Thymus (tissue), 11 donors: Measurements from ENCODE around the gene FGF14. TPM values are rescaled to one million over a fixed set of nuclear protein-coding genes. Genes with fewer than 3 reads are reported as not detected.

Experiments used
- DNase-seq, 9 donors: peaks; one replicate each; pipeline ENCODE4 v3.0.0-alpha.2; 2013; ENCODE audit warnings: low spot score in 9 of 9, low read depth in 6 of 9, missing footprints in 1 of 9
- H3K27ac ChIP-seq, 2 donors: one replicate each; pipeline ENCODE4 v1.5.1; 2013; ENCODE audit warnings: control low read depth in 1 of 2, low read depth in 1 of 2, low read length in 1 of 2, mild to moderate bottlenecking in 1 of 2, moderate library complexity in 1 of 2
- H3K27me3 ChIP-seq, 2 donors: one replicate each; pipeline ENCODE4 v1.5.1; 2013; ENCODE audit warnings: low read length in 1 of 2; ENCODE audit not compliant: control insufficient read depth in 2 of 2, insufficient read depth in 1 of 2
- H3K36me3 ChIP-seq, 2 donors: one replicate each; pipeline ENCODE4 v1.5.1; 2013; ENCODE audit warnings: low read length in 1 of 2, mild to moderate bottlenecking in 1 of 2, moderate library complexity in 1 of 2; ENCODE audit not compliant: control insufficient read depth in 2 of 2, insufficient read depth in 2 of 2
- H3K4me1 ChIP-seq, 2 donors: one replicate each; pipeline ENCODE4 v1.5.1; 2013; ENCODE audit warnings: low read length in 2 of 2; ENCODE audit not compliant: control insufficient read depth in 2 of 2, insufficient read depth in 2 of 2
- H3K4me3 ChIP-seq, 2 donors: one replicate each; pipeline ENCODE4 v1.5.1; 2013; ENCODE audit warnings: low read length in 2 of 2, control low read depth in 1 of 2, mild to moderate bottlenecking in 1 of 2
- H3K9me3 ChIP-seq, 2 donors: one replicate each; pipeline ENCODE4 v1.5.1; 2013; ENCODE audit warnings: low read length in 1 of 2, mild to moderate bottlenecking in 1 of 2; ENCODE audit not compliant: control insufficient read depth in 2 of 2, insufficient read depth in 1 of 2
- WGBS: extraction: QIAGEN DNeasy Blood & Tissue Kit; methylation state at CpG from one replicate; pipeline ENCODE4 v1.1.7; 2013; 5-methylcytosine and 5-hydroxymethylcytosine counted together
- polyA plus RNA-seq: library from polyadenylated mRNA; stranded (reverse); fragments of 200-250 nt; gene quantifications from one replicate; pipeline ENCODE4 v1.2.3, GENCODE V29; 2013
- total RNA-seq: library from RNA; stranded (reverse); fragments of 120-200 nt; gene quantifications from one replicate; pipeline ENCODE4 v1.2.4, GENCODE V29; 2013
- donor health status: healthy.

The FGF14 gene
- total and polyA plus RNA-seq, 2 donors, result 0.05 to 0.14 TPM

DNA sequence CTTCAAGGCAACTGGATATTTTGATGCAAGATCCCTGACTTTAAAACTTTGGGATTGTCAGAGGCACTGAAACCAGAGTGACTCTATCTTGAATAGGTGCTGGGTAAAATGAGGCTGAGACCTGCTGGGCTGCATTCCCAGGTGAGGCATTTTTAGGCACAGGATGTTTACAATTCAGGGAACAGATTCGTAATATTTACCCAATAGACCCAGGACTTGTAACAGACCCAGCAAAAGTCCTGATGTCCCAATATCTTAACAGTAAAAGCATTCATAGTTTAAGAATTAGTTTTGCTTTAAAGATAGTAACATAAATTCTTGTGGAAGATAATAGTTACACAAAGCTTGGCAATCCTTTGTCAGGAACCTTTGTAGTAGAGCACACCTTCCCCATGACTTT, 166.2 kb downstream of the FGF14 start:
- H3K9me3 ChIP-seq, result no peaks in the 10 kb centered on the region
- 88% methylated on average over 1 of the region's 1 CpG for WGBS

DNA sequence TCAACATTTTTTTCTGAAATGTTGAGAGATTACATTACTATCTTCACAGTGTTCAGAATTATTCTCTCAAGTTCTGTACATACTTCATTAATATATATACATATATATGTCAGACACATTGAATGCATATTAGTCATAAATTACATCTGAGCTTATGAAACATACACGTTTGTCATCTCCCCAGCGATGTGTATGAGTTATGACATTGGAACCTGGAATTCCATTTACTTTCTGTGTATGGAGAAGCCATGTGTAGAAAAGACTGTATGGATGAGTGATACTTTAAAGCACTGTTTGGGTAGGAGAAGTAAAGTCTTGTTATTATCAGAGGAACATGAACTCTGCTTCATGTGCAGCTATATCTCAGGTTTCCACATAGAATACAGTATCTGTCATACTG, 167.2 kb downstream of the FGF14 start:
- H3K27ac ChIP-seq, result no peak overlapping the region
- H3K4me3 ChIP-seq, result no peak overlapping the region
- no peaks in the 10 kb centered on the region for H3K9me3 ChIP-seq
- H3K36me3 ChIP-seq, result no peaks in the 10 kb centered on the region
- WGBS, result 91% methylated on average over 2 of the region's 2 CpGs
- no peaks in the 10 kb centered on the region for H3K4me1 ChIP-seq
- H3K27me3 ChIP-seq, result no peaks in the 10 kb centered on the region
- DNase-seq, result no peak

More for the DNA sequence above, 166.2 kb downstream of the FGF14 start:
- H3K27me3 ChIP-seq, result no peaks in the 10 kb centered on the region
- DNase-seq, result no peak
- no peak overlapping the region for H3K27ac ChIP-seq
- no peaks in the 10 kb centered on the region for H3K4me1 ChIP-seq
- no peak overlapping the region for H3K4me3 ChIP-seq
- H3K36me3 ChIP-seq, result no peaks in the 10 kb centered on the region

DNA sequence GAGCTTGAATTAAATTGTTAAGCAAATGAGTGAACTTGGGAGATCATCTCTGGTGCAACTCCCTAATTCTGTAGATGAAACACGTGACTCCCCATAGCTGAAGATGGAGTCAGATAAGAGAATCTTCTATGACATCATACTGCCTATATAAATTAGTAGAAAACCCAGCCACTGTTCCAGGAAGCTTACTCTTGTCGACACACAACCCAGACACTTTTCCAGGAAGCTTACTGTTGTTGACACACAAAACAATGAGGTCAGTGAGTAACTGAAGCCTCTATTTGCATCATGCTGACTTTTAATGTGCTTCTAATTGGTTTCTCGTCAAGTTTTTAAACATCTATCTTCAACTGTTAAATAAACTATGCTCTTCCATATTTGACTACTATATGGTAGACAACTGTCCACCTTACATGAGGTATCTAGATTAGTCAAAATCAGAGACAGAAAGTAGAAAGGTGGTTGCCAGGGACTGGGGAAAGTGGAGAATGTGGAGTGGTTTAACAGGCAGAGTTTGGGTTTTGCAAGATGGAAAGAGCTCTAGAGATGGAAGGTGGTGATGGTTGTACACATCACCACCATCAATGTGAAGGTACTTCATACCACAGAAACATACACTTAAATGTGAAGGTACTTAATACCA, 168.2 kb downstream of the FGF14 start:
- Histone ChIP-seq H3K27me3 (no peaks in the 10 kb centered on the region), H3K27ac (no peak overlapping the region), H3K4me1 (no peaks in the 10 kb centered on the region), H3K4me3 (no peak overlapping the region), H3K9me3 (no peaks in the 10 kb centered on the region), H3K36me3 (no peaks in the 10 kb centered on the region)
- WGBS, result 71% methylated on average over 3 of the region's 3 CpGs
- no peak for DNase-seq

DNA sequence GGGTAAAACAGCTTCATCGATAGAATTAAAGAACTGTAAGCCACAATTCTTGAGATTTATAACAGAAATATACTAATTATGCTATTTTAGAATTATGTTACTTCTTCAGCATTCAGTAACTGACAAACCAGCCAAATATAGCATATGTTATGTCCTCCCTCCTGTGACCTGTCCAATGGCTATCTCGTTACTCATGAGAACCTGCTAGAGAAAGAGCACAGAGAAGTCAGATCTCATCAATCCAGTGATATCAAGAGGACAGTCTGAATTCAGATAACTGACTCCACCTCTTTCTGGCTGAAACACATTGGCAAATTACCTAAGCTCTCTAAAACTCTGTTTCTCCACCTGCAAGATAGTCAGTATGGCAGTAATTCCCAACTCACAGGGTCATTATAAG, 170.4 kb downstream of the FGF14 start:
- DNase-seq, result no peak
- H3K9me3 ChIP-seq, result no peaks in the 10 kb centered on the region
- WGBS, result 49% methylated on average over 2 of the region's 2 CpGs
- H3K27ac ChIP-seq, result no peak overlapping the region
- H3K36me3 ChIP-seq, result no peaks in the 10 kb centered on the region
- H3K4me3 ChIP-seq, result no peak overlapping the region
- H3K4me1 ChIP-seq, result no peaks in the 10 kb centered on the region
- H3K27me3 ChIP-seq, result no peaks in the 10 kb centered on the region

DNA sequence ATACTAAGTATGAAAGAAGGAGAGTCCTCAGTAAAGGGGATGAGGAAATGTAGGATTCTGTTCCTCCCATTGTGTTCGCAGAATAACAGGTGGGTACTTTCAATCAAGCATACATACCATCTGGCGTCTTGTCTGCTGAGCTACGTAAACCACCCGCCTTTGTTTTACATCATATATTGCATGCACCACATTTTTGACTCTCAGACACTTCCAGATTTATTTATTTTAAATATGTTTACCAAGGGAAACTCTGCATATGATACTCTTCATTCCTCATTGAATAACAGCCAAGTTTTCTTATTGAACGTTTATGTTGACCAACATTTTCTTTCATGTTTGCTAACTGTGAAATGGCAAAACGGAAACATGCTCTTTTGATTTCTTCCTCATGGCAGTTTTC, 174.1 kb downstream of the FGF14 start:
- H3K36me3 ChIP-seq, result no peaks in the 10 kb centered on the region
- 95% methylated on average over 6 of the region's 6 CpGs for WGBS
- no peak overlapping the region for H3K27ac ChIP-seq
- DNase-seq, result no peak
- no peaks in the 10 kb centered on the region for H3K4me1 ChIP-seq
- no peaks in the 10 kb centered on the region for H3K9me3 ChIP-seq
- H3K27me3 ChIP-seq, result no peaks in the 10 kb centered on the region
- H3K4me3 ChIP-seq, result no peak overlapping the region

DNA sequence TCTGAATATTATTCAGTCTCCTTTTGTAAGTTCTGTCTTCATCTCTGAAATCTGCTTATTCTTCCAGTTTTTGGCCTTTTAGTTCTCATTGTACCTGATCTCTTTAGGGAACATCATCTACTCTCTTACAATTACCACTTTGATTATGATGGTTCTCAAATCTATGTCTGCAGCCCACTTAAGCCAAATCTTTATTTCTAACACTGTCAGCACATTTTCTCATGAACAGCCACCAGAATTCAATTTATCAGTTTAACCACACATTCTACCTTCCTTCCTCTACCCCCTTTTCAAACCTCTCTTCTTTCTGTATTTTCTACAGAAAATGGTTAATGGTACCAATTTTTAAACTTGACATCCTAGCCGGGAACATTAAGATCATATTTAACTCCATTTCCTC, 175.3 kb downstream of the FGF14 start:
- 88% methylated on average over 1 of the region's 1 CpG for WGBS

DNA sequence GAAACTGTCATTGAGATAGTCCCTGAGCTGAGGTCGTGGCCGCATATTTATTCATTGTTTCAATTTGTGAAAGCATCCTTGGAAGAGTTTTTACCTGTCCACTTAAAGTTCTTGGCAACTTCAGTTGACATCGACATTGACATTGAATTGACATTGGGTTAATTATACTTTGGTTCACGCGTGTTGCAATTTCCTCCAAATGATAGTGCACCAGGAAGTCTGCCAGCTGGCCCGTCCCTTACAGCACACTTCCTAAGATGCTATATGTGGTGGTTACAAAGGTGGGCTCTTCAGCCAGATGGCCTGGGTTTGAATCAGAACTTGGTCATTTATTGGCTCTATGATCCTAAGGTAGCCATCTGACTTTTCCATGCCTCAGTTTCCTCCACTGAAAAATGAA, 176.0 kb downstream of the FGF14 start:
- no peaks in the 10 kb centered on the region for H3K36me3 ChIP-seq
- WGBS, result 76% methylated on average over 6 of the region's 6 CpGs
- no peaks in the 10 kb centered on the region for H3K4me1 ChIP-seq
- H3K4me3 ChIP-seq, result no peak overlapping the region
- H3K27ac ChIP-seq, result no peak overlapping the region
- H3K9me3 ChIP-seq, result no peaks in the 10 kb centered on the region
- no peaks in the 10 kb centered on the region for H3K27me3 ChIP-seq
- no peak for DNase-seq

More for the DNA sequence above, 175.3 kb downstream of the FGF14 start:
- Histone ChIP-seq H3K36me3 (no peaks in the 10 kb centered on the region), H3K9me3 (no peaks in the 10 kb centered on the region), H3K27me3 (no peaks in the 10 kb centered on the region), H3K27ac (no peak overlapping the region), H3K4me1 (no peaks in the 10 kb centered on the region), H3K4me3 (no peak overlapping the region)
- no peak for DNase-seq

DNA sequence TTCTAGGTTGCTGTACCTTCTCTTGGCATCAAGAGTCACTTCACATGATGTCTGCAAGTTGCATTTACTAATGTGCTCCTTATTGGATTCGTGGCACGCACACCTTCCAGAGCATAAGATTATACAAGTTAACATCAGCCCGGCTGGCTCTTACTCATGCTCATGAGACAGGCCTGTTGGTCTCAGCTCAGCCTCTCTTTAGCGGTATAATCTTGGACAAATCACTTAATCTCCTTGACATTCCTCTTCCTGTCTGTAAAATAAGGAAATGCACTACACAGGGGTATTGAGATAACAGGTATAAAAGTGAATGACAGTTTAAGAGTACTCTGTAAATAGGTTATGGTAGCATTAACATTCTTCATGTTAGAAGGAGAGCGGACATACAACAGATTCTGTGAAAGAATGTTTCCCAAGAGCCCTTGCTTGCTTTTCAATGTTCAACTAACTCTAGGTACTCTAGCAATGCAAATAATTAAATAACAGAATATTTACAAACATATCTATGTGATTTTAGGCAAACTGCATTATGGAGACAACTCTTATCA, 181.1 kb downstream of the FGF14 start:
- no peaks in the 10 kb centered on the region for H3K27me3 ChIP-seq
- no peak overlapping the region for H3K4me3 ChIP-seq
- DNase-seq, result no peak
- no peak overlapping the region for H3K27ac ChIP-seq
- H3K36me3 ChIP-seq, result no peaks in the 10 kb centered on the region
- H3K4me1 ChIP-seq, result no peaks in the 10 kb centered on the region
- whole genome bisulfite sequencing, result 50% methylated on average over 5 of the region's 5 CpGs
- no peaks in the 10 kb centered on the region for H3K9me3 ChIP-seq

DNA sequence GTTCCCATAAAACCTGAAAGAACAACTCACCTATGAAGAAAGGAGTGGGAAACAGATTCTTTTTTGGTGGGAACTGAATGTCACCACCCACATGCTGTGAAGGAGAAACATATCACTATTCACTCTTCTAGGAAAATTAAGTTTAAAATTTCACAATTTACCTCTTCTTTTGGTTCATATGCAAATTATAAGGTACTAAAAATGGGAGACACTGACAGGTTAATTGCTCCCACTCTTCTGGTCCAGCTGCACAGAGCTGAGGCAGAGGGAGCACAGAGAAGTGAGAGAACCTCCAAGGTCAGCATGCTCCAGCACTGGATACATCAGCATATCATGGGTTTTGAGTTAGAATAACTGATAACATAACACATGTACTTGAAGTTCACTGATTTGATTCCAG, 186.9 kb downstream of the FGF14 start:
- Histone ChIP-seq H3K27me3 (no peaks in the 10 kb centered on the region), H3K9me3 (no peaks in the 10 kb centered on the region), H3K4me1 (no peaks in the 10 kb centered on the region), H3K4me3 (no peak overlapping the region), H3K36me3 (no peaks in the 10 kb centered on the region), H3K27ac (no peak overlapping the region)
- no peak for DNase-seq
